Measurements from ENCODE around the gene PRMT1.

DNA sequence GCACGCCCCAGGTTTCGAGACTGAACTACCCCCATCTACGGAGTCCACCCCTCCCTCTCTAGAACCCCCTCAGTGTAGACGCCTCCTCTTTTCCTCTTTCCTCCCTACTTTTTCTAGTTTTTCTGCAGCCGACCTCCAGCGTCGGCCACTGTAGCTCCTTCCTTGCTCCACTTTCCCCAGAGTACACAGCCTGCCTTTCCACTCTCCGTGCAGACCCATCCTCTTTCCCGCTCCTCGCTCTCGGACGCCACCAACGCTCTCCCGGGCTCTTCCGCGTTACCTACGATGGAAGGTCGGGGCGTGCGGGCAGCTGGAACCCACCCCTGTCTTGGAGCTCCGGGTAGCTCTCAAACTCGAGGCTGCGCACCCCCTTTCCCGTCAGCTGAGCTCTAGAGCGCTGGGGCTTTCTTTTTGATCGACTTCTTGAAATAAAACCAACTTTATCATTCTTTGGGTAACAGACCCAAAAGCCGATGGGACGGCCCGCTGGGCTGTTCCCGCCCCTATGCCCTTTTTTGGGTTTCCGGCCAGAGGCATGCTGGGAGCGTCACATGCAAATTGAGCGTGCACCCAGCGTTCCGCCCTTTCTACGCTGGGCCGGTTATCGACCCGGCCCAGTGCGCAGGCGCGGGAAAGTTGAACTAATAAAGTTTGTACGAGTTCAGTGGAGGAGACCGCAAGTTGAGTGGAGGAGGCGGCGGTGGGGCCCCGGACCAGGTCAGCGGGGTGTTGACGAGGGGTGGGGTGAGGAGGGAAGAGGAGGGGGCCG is 11.5 kb upstream of the PRMT1 start, which contains the start of the genes BCL2L12 and IRF3:
- TF ChIP-seq EP300 (IDR thresholded peaks at IDR 0.05; ENCODE audit: borderline replicate concordance) (no peak), CEBPB (IDR thresholded peaks at IDR 0.05) (no peak)
